Calu3 (cell line): ENCODE measurements around the gene AIFM2. TPM values are rescaled to one million over a fixed set of nuclear protein-coding genes. Genes with fewer than 3 reads are reported as not detected.

Experiments
- BruUV-seq: library from RNA; stranded (reverse); fragments of 400-500 nt; replicated peaks from 2 replicates; lab custom pipeline; 2021; lab: Mats Ljungman, UMichigan
- CTCF ChIA-PET: fragments of 300-600 bp; sonication (Branson Sonifier 250); formaldehyde crosslinking; loops from one replicate; lab custom pipeline; 2022; ENCODE audit warnings: antibody characterized with exemption; lab: Charles Lee
- DNase-seq: peaks from one replicate; pipeline ENCODE4 v3.0.0; 2022
- H3K27ac Mint-ChIP-seq: one replicate; pipeline ENCODE4 v1.8.0; 2022; ENCODE audit warnings: mixed read lengths; ENCODE audit not compliant: unreplicated experiment
- H3K27me3 Mint-ChIP-seq: one replicate; pipeline ENCODE4 v1.8.0; 2022; ENCODE audit warnings: mixed read lengths; ENCODE audit not compliant: unreplicated experiment
- H3K36me3 Mint-ChIP-seq: one replicate; pipeline ENCODE4 v1.8.0; 2022; ENCODE audit warnings: mild to moderate bottlenecking, moderate library complexity, mixed read lengths; ENCODE audit not compliant: insufficient read depth, unreplicated experiment
- H3K4me1 Mint-ChIP-seq: one replicate; pipeline ENCODE4 v1.8.0; 2022; ENCODE audit warnings: mild to moderate bottlenecking, low read depth, mixed read lengths; ENCODE audit not compliant: unreplicated experiment
- H3K4me3 Mint-ChIP-seq: one replicate; pipeline ENCODE4 v1.8.0; 2022; ENCODE audit warnings: mild to moderate bottlenecking, low read depth, moderate library complexity, mixed read lengths; ENCODE audit not compliant: unreplicated experiment
- H3K9me3 Mint-ChIP-seq: one replicate; pipeline ENCODE4 v1.8.0; 2022; ENCODE audit warnings: low read depth, mixed read lengths; ENCODE audit not compliant: unreplicated experiment
- intact Hi-C: fragments of 100-400 bp; cut with micrococcal nuclease; formaldehyde crosslinking; loops from one replicate; pipeline ENCODE4 v1.10.0; 2022; ENCODE audit not compliant: unreplicated experiment
- total RNA-seq: library from RNA; stranded (reverse); gene quantifications from 2 replicates; pipeline ENCODE4 v1.2.3, GENCODE V29; 2022
- TF ChIP-seq, protein P1 (sequence below): fragments of 200-600 bp; IDR thresholded peaks from one replicate; pipeline ENCODE4 v1.8.0; 2022; ENCODE audit warnings: antibody characterized with exemption; ENCODE audit not compliant: unreplicated experiment

AIFM2 gene
- total RNA-seq, 1 experiment from 2014 or later: 21.1 TPM

DNA sequence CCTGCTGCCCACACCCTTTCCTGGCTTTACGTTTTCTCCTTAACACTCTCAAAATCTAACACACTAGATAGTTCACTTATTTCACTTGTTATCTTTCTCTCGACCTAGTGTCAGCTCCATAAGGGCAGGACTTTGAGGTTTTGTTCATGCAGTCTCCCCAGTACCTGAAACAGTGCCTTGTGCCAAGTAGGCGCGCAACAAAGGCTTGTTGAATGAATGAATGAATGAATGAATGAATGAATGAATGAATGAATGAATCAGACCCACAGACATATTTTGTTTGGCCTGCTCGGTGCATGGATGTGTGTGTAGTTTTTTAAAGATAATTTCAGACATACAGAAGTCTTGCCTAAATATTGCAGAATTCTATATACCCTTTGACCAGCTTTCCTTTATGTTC is 7.7 kb upstream of the AIFM2 start:
- TF ChIP-seq, protein P1, sequence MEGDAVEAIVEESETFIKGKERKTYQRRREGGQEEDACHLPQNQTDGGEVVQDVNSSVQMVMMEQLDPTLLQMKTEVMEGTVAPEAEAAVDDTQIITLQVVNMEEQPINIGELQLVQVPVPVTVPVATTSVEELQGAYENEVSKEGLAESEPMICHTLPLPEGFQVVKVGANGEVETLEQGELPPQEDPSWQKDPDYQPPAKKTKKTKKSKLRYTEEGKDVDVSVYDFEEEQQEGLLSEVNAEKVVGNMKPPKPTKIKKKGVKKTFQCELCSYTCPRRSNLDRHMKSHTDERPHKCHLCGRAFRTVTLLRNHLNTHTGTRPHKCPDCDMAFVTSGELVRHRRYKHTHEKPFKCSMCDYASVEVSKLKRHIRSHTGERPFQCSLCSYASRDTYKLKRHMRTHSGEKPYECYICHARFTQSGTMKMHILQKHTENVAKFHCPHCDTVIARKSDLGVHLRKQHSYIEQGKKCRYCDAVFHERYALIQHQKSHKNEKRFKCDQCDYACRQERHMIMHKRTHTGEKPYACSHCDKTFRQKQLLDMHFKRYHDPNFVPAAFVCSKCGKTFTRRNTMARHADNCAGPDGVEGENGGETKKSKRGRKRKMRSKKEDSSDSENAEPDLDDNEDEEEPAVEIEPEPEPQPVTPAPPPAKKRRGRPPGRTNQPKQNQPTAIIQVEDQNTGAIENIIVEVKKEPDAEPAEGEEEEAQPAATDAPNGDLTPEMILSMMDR: no peak
- no peak overlapping the region for H3K4me3 Mint-ChIP-seq
- no peaks in the 10 kb centered on the region for H3K9me3 Mint-ChIP-seq
- no peak overlapping the region for H3K27ac Mint-ChIP-seq
- no peaks in the 10 kb centered on the region for H3K27me3 Mint-ChIP-seq
- peaks cover 32% of the 10 kb centered on the region for H3K36me3 Mint-ChIP-seq
- BruUV-seq: no TSS peak
- H3K4me1 Mint-ChIP-seq: peaks cover 8% of the 10 kb centered on the region
- CTCF ChIA-PET: interaction anchor here (0.7 kb wide), 1 partner anchor 415 kb away, joined by 7 read pairs; no protein-coding TSS in a partner anchor
- DNase-seq: no peak
- intact Hi-C loops: no loop called here

DNA sequence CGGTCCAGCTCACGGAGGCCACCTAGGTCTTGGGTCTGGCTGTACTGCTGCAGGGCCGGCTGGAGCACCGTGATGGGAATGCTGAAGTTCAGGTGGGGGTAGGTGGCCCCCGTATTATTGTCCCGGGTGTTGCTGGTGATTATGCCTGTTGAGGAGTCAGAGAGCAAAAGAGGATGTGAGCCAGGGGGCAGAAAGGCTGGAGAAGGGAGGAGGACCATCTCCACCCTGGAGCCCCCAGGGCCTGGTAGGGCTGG is 7.3 kb upstream of the AIFM2 start:
- intact Hi-C loops: no loop called here
- Mint-ChIP-seq H3K4me3 (no peak overlapping the region), H3K36me3 (peaks cover 28% of the 10 kb centered on the region), H3K9me3 (no peaks in the 10 kb centered on the region), H3K4me1 (peaks cover 8% of the 10 kb centered on the region), H3K27ac (no peak overlapping the region), H3K27me3 (no peaks in the 10 kb centered on the region)
- CTCF ChIA-PET: no interaction called here
- BruUV-seq: no TSS peak
- TF ChIP-seq, protein P1: no peak
- DNase-seq: no peak

DNA sequence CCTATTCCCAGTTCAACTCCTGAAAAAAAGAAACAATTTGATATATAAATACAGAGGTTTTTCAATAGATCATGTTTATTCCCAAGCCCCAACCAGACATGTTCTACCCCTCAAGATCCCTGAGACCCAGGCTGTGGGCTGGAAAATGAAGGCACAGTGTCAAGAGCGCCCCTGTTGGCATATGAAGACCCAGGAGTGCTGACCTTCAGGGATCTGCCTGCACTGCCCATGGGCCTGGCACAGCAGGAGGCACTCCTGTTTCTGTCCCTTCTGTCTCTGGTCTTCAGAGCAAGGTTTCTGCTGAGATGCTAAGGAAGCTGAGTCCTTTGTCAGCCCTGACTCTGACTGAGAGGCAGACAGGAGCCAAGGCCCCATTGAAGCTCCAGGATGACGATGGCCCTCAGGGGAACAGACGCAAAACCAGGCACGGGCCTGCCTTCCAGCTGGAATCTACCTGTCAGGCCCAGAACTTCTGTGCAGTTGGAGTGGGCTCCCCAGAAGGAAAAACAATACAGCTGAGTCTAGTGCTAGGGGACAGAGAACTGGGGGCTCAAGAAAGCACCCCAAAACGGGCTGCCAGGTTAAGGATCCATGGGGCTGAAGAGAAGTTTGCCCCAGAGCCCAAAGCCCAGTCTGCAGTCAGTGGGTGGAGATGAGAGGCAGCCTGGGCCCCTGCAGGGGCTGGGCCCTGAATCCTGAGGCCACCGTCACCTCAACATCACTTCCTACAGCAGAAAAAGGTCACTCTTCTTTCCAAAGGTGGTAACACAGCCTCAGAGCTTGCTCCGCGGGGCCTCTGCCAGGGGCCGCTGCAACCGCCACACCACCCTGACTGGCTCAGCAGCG is 6.7 kb upstream of the AIFM2 start:
- Mint-ChIP-seq H3K4me1 (peaks cover 4% of the 10 kb centered on the region), H3K9me3 (no peaks in the 10 kb centered on the region), H3K4me3 (no peak overlapping the region), H3K27me3 (no peaks in the 10 kb centered on the region), H3K36me3 (peaks cover 23% of the 10 kb centered on the region), H3K27ac (no peak overlapping the region)
- TF ChIP-seq, protein P1: no peak
- intact Hi-C loops: no loop called here
- CTCF ChIA-PET: interaction anchor here (0.6 to 0.7 kb wide), 3 partner anchors 62 to 1465 kb away, joined by 3 to 4 read pairs (median 3); no protein-coding TSS in a partner anchor
- no peak for DNase-seq
- no TSS peak for BruUV-seq

DNA sequence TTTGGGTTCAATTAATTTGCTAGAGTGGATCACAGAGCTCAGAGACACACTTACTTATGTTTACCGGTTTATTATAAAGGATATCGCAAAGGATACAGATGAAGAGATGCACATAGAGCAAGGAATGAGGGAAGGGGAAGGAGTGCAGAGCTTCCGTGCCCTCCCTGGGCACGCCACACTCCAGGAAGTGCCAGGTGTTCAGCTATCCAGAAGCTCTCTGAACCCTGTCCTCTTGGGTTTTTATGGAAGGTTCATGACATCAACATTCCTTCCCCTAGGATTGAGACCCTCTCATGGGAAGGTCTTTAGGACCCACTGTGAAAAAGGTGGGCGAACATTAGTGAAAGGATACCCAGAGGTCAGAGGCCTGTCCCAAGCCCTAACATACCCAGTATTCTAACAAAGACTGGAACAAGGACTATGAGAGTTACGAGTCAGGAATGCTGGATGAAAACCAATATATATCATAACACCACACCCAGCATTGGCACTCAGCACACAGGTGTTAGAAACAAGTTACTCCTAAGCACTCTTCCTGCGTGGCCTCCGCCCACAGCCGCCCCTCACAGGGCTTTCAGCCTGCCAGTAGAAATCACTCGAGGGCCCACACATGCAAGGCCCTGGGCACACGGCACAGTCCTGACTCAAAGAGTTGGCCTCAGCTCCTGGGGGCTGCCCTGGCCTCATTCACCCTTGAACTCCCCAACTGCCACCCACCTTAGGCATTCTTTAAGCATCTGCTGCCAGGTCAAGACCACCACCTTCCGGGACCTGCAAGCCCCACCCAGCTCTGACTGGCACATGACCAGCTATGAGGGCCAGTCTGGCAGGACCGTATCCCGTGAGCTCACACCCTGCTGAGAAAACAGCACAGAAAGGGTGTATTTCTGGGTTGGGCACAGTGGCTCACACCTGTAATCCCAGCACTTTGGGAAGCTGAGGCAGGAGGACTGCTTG is 5.6 kb upstream of the AIFM2 start:
- CTCF ChIA-PET: interaction anchor here (0.5 to 0.8 kb wide), 4 partner anchors 8 to 1466 kb away, joined by 3 to 5 read pairs (median 4); partner anchors contain the start of gene TYSND1
- Mint-ChIP-seq H3K4me1 (peaks cover 4% of the 10 kb centered on the region), H3K27ac (no peak overlapping the region), H3K4me3 (no peak overlapping the region), H3K27me3 (no peaks in the 10 kb centered on the region), H3K36me3 (peaks cover 18% of the 10 kb centered on the region), H3K9me3 (no peaks in the 10 kb centered on the region)
- BruUV-seq: no TSS peak
- intact Hi-C loops: no loop called here
- TF ChIP-seq, protein P1: no peak
- no peak for DNase-seq
